ENCODE data around the gene ABCD1. TPM values are rescaled to one million over a fixed set of nuclear protein-coding genes. Genes with fewer than 3 reads are reported as not detected.

The ABCD1 gene
- total and polyA plus RNA-seq, 4 donors: 4.0 to 10.8 (median 7.6) TPM

GRCh38 chrX:153776120-153776599 lies 51.5 kb downstream of the ABCD1 start:
- no peak overlapping the region for H3K9ac ChIP-seq (ENCODE audit: low read depth in 1 of 2, low read length in 2 of 2)
- H3K36me3 ChIP-seq (ENCODE audit: control insufficient read depth in 4 of 4, insufficient read depth in 3 of 4, low read depth in 1 of 4, low read length in 3 of 4): no peaks in the 10 kb centered on the region
- H3K4me1 ChIP-seq (ENCODE audit: control insufficient read depth in 4 of 4, insufficient read depth in 4 of 4, low read length in 3 of 4): no peaks in the 10 kb centered on the region
- H3K9me3 ChIP-seq (ENCODE audit: control insufficient read depth in 4 of 4, low read length in 3 of 4): no peaks in the 10 kb centered on the region
- WGBS: 74% methylated on average over 19 of the region's 20 CpGs
- DNase-seq (ENCODE audit: low spot score): no peak
- no peaks in the 10 kb centered on the region for H3K27me3 ChIP-seq (ENCODE audit: control insufficient read depth in 4 of 4, insufficient read depth in 4 of 4, low read length in 3 of 4)
- no peak overlapping the region for H3K4me3 ChIP-seq (ENCODE audit: low read depth in 1 of 3, low read length in 3 of 3)
- no peak overlapping the region for H3K27ac ChIP-seq (ENCODE audit: low read depth in 1 of 2, low read length in 2 of 2)
- TF ChIP-seq RAD21 (IDR thresholded peaks at IDR 0.05) (no peak), HNF4A (conservative IDR thresholded peaks at IDR 0.05) (no peak), GABPA (IDR thresholded peaks at IDR 0.05 in 1 of 2, conservative IDR thresholded peaks at IDR 0.05 in 1 of 2) (no peak), EGR1 (IDR thresholded peaks at IDR 0.05; ENCODE audit: low read depth in 2 of 2) (no peak), MAX (IDR thresholded peaks at IDR 0.05) (no peak), REST (IDR thresholded peaks at IDR 0.05) (no peak), HNF4G (IDR thresholded peaks at IDR 0.05) (no peak), FOXA2 (IDR thresholded peaks at IDR 0.05) (no peak), CTCF (IDR thresholded peaks at IDR 0.05; ENCODE audit: low read depth, low read length, missing input control) (no peak), ZBTB33 (IDR thresholded peaks at IDR 0.05) (no peak)

GRCh38 chrX:153776611-153777045 lies 52.0 kb downstream of the ABCD1 start:
- no peak overlapping the region for H3K9ac ChIP-seq (ENCODE audit: low read depth in 1 of 2, low read length in 2 of 2)
- no peaks in the 10 kb centered on the region for H3K4me1 ChIP-seq (ENCODE audit: control insufficient read depth in 4 of 4, insufficient read depth in 4 of 4, low read length in 3 of 4)
- H3K27ac ChIP-seq (ENCODE audit: low read depth in 1 of 2, low read length in 2 of 2): no peak overlapping the region
- H3K36me3 ChIP-seq (ENCODE audit: control insufficient read depth in 4 of 4, insufficient read depth in 3 of 4, low read depth in 1 of 4, low read length in 3 of 4): no peaks in the 10 kb centered on the region
- no peaks in the 10 kb centered on the region for H3K9me3 ChIP-seq (ENCODE audit: control insufficient read depth in 4 of 4, low read length in 3 of 4)
- DNase-seq (ENCODE audit: low spot score): no peak
- no peak overlapping the region for H3K4me3 ChIP-seq (ENCODE audit: low read depth in 1 of 3, low read length in 3 of 3)
- WGBS: 86% methylated on average over 20 of the region's 22 CpGs
- H3K27me3 ChIP-seq (ENCODE audit: control insufficient read depth in 4 of 4, insufficient read depth in 4 of 4, low read length in 3 of 4): no peaks in the 10 kb centered on the region
- no peak for TF ChIP-seq NR2F2 (IDR thresholded peaks at IDR 0.05)
- TF ChIP-seq CTCF (IDR thresholded peaks at IDR 0.05; ENCODE audit: low read depth, low read length, missing input control): no peak
- no peak for TF ChIP-seq GABPA (IDR thresholded peaks at IDR 0.05 in 1 of 2, conservative IDR thresholded peaks at IDR 0.05 in 1 of 2)
- no peak for TF ChIP-seq REST (IDR thresholded peaks at IDR 0.05)
- TF ChIP-seq SP1 (IDR thresholded peaks at IDR 0.05): no peak
- no peak for TF ChIP-seq EGR1 (IDR thresholded peaks at IDR 0.05; ENCODE audit: low read depth in 2 of 2)
- TF ChIP-seq FOXA1 (IDR thresholded peaks at IDR 0.05): no peak
- no peak for TF ChIP-seq ZBTB33 (IDR thresholded peaks at IDR 0.05)
- TF ChIP-seq HNF4G (IDR thresholded peaks at IDR 0.05): no peak
- TF ChIP-seq RAD21 (IDR thresholded peaks at IDR 0.05): no peak
- no peak for TF ChIP-seq TAF1 (conservative IDR thresholded peaks at IDR 0.05)
- no peak for TF ChIP-seq RXRA (IDR thresholded peaks at IDR 0.05)

Measured in liver (tissue), 9 donors.